Uterus (tissue), 4 donors: ENCODE results near the gene EPHB2. TPM values are rescaled to one million over a fixed set of nuclear protein-coding genes. Genes with fewer than 3 reads are reported as not detected.
"Not testable (repeated sequence)": the region's sequence is repeated elsewhere in the genome, so short reads cannot be mapped to it uniquely, and the experiment has no call there.

Source experiments
- DNase-seq, 2 donors: peaks; one replicate each; pipeline ENCODE4 v3.0.0-alpha.2; 2019 to 2020
- H3K27ac ChIP-seq, 2 donors: fragments of 200-600 bp; sonication (generic); 1 replicate in 1 of 2; 2 replicates in 1 of 2; pipeline ENCODE4 v1.5.1; 2016 to 2018
- H3K27me3 ChIP-seq, 2 donors: fragments of 200-600 bp; sonication (generic); one replicate each; pipeline ENCODE4 v1.5.1; 2018 to 2019; ENCODE audit warnings: control low read depth in 1 of 2
- H3K36me3 ChIP-seq, 2 donors: fragments of 200-600 bp; sonication (generic); one replicate each; pipeline ENCODE4 v1.5.1; 2019; ENCODE audit warnings: control low read depth in 1 of 2
- H3K4me1 ChIP-seq, 2 donors: fragments of 200-600 bp; sonication (generic); one replicate each; pipeline ENCODE4 v1.5.1; 2018 to 2019; ENCODE audit warnings: control low read depth in 1 of 2
- H3K4me3 ChIP-seq, 2 donors: fragments of 200-600 bp; sonication (generic); 1 replicate in 1 of 2; 2 replicates in 1 of 2; pipeline ENCODE4 v1.5.1; 2018 to 2019; ENCODE audit warnings: mild to moderate bottlenecking in 1 of 2
- H3K9me3 ChIP-seq, 2 donors: fragments of 200-600 bp; sonication (generic); one replicate each; pipeline ENCODE4 v1.5.1; 2019; ENCODE audit warnings: control low read depth in 1 of 2
- CTCF ChIP-seq, 4 experiments: fragments of 200-600 bp in 2 of 4; fragments of 450-650 bp in 2 of 4; sonication (generic) in 2 of 4; IDR thresholded peaks; one replicate each; pipeline ENCODE4 v1.5.1; 2016 to 2019; ENCODE audit warnings: antibody characterized with exemption in 4 of 4, mild to moderate bottlenecking in 2 of 4, moderate library complexity in 1 of 4
- POLR2A ChIP-seq, 2 donors: fragments of 450-650 bp; IDR thresholded peaks; one replicate each; pipeline ENCODE4 v1.6.1; 2016; ENCODE audit warnings: antibody characterized with exemption in 2 of 2, mild to moderate bottlenecking in 1 of 2, moderate library complexity in 1 of 2
- intact Hi-C: fragments of 100-400 bp; cut with DNase I; formaldehyde crosslinking; loops from one replicate; pipeline ENCODE4 v1.15.1; 2023; ENCODE audit warnings: low total_unique reads
- total RNA-seq, 4 donors: library from RNA; depleted of rRNA in 3 of 4; stranded (reverse); fragments of >200 nt in 3 of 4; gene quantifications; one replicate each; pipeline versions ENCODE4 v1.1.0 to v1.2.4, GENCODE V29; 2014 to 2023
- donor health status: DM: yes; HTN: yes; CAD: no.

Gene EPHB2
- total RNA-seq, 4 donors from 2014 or later: under 0.01 to 49.6 (median 2.2) TPM

GRCh38 chr1:22674410-22674749 lies 36.3 kb upstream of the EPHB2 start:
- intact Hi-C loops: no loop called here
- Histone ChIP-seq H3K27ac (no peak overlapping the region), H3K4me3 (no peak overlapping the region), H3K4me1 (no peaks in the 10 kb centered on the region), H3K36me3 (no peaks in the 10 kb centered on the region), H3K9me3 (no peaks in the 10 kb centered on the region), H3K27me3 (no peaks in the 10 kb centered on the region)
- no peak for DNase-seq
- TF ChIP-seq POLR2A (IDR thresholded peaks at IDR 0.05): no peak
- no peak for TF ChIP-seq CTCF (IDR thresholded peaks at IDR 0.05)

- intact Hi-C loops, H3K27ac ChIP-seq, H3K4me1 ChIP-seq, H3K27me3 ChIP-seq, H3K9me3 ChIP-seq, DNase-seq, H3K4me3 ChIP-seq, H3K36me3 ChIP-seq: not testable (repeated sequence)
Measured at GRCh38 chr1:22676151-22676550, 34.5 kb upstream of the EPHB2 start.

- Histone ChIP-seq H3K4me3 (no peak overlapping the region), H3K4me1 (no peaks in the 10 kb centered on the region), H3K27me3 (no peaks in the 10 kb centered on the region), H3K36me3 (no peaks in the 10 kb centered on the region), H3K9me3 (no peaks in the 10 kb centered on the region), H3K27ac (no peak overlapping the region)
- DNase-seq: no peak
- intact Hi-C loops: no loop called here
- TF ChIP-seq POLR2A (IDR thresholded peaks at IDR 0.05) (no peak), CTCF (IDR thresholded peaks at IDR 0.05) (no peak)
Measured at GRCh38 chr1:22676916-22677583, 33.6 kb upstream of the EPHB2 start.

- no peak overlapping the region for H3K4me3 ChIP-seq
- DNase-seq: no peak
- intact Hi-C loops: no loop called here
- no peaks in the 10 kb centered on the region for H3K4me1 ChIP-seq
- no peak overlapping the region for H3K27ac ChIP-seq
- TF ChIP-seq POLR2A (IDR thresholded peaks at IDR 0.05) (no peak), CTCF (IDR thresholded peaks at IDR 0.05) (no peak)
- H3K36me3 ChIP-seq: no peaks in the 10 kb centered on the region
- H3K9me3 ChIP-seq: no peaks in the 10 kb centered on the region
- no peaks in the 10 kb centered on the region for H3K27me3 ChIP-seq
Measured at GRCh38 chr1:22677931-22678896, 32.4 kb upstream of the EPHB2 start.

- DNase-seq: no peak
- Histone ChIP-seq H3K4me3 (no peak overlapping the region), H3K4me1 (no peaks in the 10 kb centered on the region), H3K9me3 (no peaks in the 10 kb centered on the region), H3K36me3 (no peaks in the 10 kb centered on the region), H3K27ac (no peak overlapping the region), H3K27me3 (no peaks in the 10 kb centered on the region)
- TF ChIP-seq POLR2A (IDR thresholded peaks at IDR 0.05): no peak
- TF ChIP-seq CTCF (IDR thresholded peaks at IDR 0.05): no peak
- intact Hi-C loops: no loop called here
Measured at GRCh38 chr1:22680726-22681125, 29.9 kb upstream of the EPHB2 start.
